GM21390 (cell line): ENCODE data around the gene ZMYND15.
A peak's percentile ranks its signal among the peaks of the same experiment; 100 is the strongest.
"Not testable (repeated sequence)": the region's sequence is repeated elsewhere in the genome, so short reads cannot be mapped to it uniquely, and the experiment has no call there.

ENCODE experiments used
- ATAC-seq: cut with Tn5 transposase; IDR thresholded peaks from one replicate; pipeline ENCODE4 v1.9.1; 2021; ENCODE audit not compliant: unreplicated experiment

ZMYND15 gene, protein sequence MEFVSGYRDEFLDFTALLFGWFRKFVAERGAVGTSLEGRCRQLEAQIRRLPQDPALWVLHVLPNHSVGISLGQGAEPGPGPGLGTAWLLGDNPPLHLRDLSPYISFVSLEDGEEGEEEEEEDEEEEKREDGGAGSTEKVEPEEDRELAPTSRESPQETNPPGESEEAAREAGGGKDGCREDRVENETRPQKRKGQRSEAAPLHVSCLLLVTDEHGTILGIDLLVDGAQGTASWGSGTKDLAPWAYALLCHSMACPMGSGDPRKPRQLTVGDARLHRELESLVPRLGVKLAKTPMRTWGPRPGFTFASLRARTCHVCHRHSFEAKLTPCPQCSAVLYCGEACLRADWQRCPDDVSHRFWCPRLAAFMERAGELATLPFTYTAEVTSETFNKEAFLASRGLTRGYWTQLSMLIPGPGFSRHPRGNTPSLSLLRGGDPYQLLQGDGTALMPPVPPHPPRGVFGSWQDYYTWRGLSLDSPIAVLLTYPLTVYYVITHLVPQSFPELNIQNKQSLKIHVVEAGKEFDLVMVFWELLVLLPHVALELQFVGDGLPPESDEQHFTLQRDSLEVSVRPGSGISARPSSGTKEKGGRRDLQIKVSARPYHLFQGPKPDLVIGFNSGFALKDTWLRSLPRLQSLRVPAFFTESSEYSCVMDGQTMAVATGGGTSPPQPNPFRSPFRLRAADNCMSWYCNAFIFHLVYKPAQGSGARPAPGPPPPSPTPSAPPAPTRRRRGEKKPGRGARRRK

DNA sequence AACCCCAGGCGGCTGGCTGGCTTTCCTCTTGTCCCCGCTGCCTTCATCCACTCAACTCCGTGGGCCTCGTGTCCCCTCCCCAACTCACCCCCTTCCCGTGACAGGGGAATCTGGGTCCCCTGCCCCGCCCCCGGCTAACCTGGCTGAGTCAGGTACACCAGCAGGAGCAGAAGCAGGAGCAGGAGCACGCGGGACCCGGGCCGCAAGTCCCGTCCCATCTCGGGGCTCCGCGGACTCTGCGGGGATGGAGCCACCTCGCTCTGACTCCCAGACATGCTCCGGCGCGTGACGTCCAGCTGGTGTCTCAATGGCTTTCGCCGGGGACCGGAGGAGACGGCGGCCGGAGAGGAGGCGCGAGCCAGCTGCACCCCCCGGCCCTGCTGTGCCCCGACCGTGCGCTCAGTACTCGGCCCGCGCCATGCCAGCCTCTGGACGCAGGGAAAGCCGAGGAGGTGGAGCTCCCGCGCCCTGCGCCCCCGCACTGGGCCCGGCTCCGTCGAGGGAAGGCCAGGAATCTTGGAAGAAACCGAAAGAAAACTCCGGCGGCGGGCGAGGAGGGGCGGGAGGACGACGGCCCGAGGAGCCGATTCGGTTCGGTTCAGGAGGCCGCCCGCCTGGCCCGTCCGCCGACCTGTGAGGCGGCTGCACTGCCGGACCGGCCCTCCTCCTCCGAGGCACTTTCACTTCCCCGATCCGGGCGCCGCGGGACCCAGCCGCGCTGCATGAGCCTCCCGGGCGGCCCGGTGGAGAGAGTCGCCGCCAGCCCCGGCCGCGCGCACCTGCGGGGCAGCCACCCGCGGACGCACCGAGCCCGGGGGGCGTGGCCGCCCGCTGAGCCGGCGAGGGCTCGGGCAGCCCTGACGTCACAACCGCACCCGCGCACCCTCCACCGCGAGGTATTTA is at the start of gene ZMYND15, which contains the start of gene CXCL16:
Gene ZMYND15, plus strand, starts transcription at position 712 of the 903 bp plus-strand sequence. CDS start 716 bp downstream, outside the sequence.
Gene CXCL16, minus strand, starts transcription at position 807 of the 903 bp plus-strand sequence. Its CDS starts 589 bp downstream, at position 218.
- ATAC-seq, result peak; percentile 57

GRCh38 chr17:4689872-4690271 is 49.8 kb upstream of the ZMYND15 start:
- not testable (repeated sequence) for ATAC-seq

DNA sequence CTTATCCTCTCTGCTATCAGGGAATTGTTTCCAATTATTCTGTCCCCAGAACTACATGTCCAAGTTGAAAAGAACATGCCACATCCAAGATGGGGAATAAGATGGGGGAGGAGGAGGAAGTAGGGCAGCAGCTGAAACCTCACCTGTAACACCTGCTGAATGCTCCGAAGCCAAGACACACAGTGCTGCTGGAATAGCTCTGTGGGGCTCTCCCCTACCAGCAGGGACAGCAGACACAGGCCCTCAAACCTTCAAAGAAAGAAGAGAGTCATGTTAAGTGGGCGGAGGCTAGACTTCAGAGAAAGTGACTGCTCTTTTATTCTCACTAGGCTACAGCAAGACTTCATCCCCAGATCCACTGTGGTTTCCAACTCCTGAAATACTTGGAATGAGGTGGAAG is 48.9 kb upstream of the ZMYND15 start:
- ATAC-seq, result no peak

- ATAC-seq, result no peak
Measured at GRCh38 chr17:4691686-4692085, 47.9 kb upstream of the ZMYND15 start.

DNA sequence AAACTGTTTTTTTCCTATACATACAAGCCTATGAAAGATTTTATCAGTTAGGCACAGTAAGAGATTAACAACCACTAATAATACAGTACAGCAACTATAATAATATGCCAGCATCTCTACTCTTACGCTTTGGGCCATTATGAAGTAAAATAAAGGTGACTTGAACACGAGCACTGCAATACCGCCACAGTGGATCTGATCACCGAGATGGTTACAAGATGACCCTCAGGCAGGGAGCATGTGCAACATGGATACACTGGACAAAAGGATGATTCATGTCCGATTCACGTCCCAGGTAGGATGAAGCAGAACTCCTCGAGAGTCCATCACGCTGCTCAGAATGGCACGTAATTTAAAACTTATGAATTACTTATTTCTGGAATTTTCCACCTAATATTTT is 46.2 kb upstream of the ZMYND15 start:
- no peak for ATAC-seq

DNA sequence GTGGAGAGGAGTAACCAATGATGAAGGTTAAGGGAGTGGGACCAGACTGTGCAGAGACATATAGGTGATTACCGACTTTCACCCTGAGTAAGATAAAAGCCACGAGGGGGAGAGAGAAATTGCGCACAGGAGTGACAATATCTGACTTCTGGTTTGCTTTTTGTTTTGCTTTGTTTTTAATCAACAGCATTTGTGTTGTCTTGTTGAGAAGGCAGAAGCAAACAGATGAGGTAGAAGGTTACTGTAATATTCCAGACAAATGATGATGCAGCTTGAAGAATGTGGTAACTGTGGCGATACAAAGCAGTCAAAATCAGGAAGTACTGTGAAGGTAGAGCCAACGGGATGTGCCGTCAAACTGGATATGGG is 43.2 kb upstream of the ZMYND15 start:
- ATAC-seq, result no peak

DNA sequence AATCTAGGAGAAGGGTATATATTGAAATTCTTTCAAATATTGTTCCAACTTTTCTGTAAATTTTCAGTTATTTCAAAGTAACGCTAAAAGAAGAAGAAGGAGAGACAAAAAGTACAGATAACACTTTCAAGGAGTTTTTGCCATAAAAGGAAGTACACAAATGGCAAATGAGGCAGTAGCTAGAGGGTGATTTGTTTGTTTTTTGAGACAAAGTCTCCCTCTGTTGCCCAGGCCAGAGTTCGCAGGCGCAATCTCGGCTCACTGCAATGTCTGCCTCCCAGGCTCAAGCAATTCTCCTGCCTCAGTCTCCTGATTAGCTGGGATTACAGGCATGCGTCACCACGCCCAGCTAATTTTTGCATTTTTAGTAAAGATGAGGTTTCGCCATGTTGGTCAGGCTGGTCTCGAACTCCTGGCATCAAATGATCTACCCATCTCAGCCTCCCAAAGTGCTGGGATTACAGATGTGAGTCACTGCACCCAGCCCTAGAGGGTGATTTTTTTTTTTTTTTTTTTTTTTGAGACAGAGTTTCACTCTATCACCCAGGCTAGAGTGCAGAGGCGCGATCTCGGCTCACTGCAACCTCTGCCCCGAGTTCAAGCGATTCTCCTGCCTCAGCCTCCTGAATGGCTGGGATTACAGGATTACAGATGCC is 40.1 kb upstream of the ZMYND15 start:
- ATAC-seq, result not testable (repeated sequence)

DNA sequence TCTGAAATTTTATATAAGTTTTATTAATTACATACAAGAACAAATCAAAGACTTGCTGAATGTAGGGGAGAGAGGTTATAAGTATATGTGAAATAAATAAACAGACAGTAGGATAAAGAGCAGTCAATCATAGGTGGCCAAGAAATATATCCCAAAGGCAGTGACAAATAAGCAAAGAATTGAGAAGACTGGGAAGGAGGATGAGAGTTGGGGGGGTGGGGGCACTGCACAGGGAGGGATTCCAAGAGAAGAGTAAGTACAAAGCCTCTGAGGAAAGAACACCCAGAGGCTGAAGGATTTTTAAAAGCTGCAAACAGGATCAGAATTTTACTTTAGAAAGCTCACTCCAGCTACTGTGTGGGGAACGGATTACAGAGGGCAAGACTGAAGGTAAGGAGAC is 38.5 kb upstream of the ZMYND15 start:
- ATAC-seq, result no peak

DNA sequence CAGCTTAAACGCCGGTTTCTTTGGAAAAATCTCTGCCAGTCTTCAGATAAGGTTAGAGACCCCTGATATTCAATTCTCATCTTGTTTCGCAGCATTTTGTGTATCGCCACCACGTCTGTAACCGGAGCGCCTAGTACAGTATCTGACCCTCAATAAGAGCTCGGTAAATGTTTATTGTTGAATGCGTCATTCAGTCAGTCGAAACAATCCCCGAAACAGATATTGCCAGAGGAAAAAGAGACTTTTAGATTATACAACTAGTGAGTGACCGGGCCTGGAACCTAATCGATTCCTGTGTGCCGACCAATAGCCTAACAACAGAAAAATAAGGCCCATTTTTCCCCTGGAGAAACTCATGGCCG is 36.3 kb upstream of the ZMYND15 start:
- no peak for ATAC-seq

- not testable (repeated sequence) for ATAC-seq
Measured at GRCh38 chr17:4704574-4704907, 35.1 kb upstream of the ZMYND15 start.

DNA sequence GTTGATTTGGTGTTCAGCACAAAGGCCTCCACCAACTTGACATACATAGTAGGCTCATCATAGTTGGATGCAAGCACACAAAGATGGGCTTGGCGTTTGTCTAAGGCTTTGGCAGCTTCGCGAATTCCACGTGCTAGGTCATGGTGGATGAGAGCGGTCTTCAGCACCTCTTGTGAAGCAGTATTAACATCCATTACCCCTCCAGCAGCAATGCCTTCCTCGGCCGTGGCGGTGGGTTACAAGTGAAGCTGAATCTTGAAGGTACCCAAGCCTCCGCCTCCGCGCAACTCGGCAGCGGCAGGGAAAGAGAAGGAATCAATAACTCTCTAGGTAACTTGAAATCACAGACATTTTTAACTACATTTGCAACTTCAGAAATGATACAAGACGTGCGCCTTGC is 34.6 kb upstream of the ZMYND15 start:
- no peak for ATAC-seq

- no peak for ATAC-seq
Measured at GRCh38 chr17:4706121-4706520, 33.5 kb upstream of the ZMYND15 start.

GRCh38 chr17:4708436-4708835 is 31.2 kb upstream of the ZMYND15 start:
- ATAC-seq, result no peak

GRCh38 chr17:4709794-4710692 is 29.6 kb upstream of the ZMYND15 start, which contains the start of gene ARRB2:
ARRB2 (plus strand) TSS chr17:4710632; CDS start chr17:4710722, 90 bp downstream.
- peak; percentile 81 for ATAC-seq

DNA sequence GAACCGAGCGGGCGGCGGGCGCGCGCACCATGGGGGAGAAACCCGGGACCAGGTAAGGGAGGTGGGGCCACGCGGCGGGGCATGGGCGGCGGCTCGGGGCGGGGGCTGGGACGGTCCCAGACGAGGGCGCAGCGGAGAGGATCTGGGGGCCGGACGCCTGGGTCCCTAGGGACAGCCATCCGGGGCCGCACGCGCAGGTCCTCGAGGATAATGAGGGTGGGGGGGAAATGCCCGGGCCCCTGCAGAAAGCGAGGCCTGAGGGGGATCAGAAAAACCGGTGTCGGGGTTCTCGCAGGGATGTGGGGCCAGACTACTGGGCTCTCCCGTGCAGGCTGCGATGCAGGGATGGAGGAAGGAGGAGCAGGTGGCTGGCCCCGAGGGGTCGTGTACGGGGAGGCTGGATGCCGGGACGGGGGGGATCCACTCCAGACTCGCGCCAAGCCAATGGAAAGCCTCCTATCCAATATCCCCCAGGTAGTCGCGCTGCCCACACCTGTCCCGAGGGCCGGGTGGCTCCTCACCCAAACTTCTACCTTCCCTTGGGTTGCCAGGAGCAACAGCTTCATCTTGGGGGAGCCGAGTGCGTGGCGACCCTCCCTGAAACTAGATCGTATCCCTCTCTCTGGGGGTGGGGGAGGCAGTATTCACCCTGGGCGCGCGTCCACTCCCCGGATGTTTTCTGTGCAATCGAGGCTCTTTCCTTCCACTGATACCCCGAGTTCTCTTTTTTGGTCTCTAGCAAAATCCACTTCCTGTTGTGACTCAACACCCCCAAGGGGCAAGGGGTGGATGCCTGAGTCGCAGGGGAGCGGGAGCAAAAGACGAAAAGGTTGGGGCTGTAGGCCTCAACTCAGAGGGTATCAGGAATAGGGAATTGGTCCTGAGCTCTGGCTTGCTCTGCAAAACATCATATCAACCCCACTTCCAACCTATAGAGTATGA is 28.7 kb upstream of the ZMYND15 start:
- peak; percentile 4 for ATAC-seq

DNA sequence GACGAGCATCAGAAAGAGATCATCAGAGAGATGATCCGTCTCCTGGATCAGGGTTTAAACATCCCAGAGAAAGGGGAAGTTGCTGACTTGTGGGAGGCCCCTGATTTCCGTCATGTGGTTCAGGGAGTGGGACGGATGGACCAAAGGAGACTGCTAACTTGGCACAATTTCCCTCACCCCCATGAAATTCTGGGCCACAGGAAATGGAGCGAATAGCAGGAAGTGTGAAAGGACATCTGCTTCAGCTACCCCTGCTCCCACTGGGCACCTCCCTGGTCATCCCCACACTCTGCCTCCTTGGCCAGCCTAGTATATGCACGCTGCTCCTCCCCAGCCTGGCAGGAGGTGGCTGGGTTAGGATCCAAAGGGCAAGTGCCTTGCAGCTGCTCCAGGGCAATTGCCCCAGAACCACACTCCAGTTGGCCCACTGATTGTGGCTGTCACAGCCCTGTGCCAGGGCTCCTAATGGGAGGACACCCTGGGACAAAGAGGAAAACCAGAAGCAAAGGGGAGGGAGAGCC is 27.9 kb upstream of the ZMYND15 start:
- no peak for ATAC-seq

DNA sequence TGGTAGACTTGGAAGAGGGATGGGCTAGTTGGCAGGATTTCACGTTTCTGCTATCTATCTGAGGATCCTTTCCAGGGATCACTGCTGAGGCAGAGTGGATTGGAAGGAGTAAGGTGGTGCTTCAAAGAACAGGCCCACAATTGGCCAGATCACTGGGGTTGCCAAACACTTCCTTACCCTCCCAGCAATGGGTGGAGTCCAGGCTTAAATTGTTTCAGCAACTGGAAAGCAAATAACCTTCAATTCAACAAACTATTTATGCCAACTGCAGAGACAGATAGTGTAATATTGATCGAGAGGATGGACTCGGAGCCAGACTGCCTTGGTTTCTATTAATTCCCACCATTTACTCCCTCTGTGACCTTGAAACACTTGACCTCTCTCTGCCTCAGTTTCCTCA is 27.1 kb upstream of the ZMYND15 start:
- no peak for ATAC-seq

DNA sequence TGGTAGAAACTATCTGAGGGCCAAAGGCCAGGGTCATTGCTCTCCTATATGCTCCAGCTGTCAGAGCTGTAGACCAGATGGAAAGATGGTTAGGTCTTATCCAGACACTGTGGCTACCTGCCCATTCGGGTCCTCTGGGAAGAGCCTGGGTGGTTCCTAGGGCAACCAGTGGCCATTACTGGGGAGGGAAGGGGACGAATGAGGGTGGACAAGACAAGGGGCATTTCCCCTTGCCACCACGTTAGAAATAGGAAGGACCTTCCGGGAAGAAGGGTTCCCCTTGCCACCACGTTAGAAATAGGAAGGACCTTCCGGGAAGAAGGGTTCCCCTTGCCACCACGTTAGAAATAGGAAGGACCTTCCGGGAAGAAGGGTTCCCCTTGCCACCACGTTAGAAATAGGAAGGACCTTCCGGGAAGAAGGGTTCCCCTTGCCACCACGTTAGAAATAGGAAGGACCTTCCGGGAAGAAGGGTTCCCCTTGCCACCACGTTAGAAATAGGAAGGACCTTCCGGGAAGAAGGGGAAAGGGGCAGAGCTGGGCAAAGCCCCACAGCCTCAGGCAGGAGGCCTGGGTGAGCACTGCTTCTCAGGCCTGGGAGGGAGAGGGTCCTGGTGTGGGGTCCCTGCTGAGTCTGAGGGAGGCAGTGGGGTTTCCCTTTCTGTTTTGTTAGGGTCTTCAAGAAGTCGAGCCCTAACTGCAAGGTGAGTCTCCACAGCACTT is 25.1 kb upstream of the ZMYND15 start:
- not testable (repeated sequence) for ATAC-seq
